Measurements from ENCODE around the gene ECHDC3. TPM values are rescaled to one million over a fixed set of nuclear protein-coding genes. Genes with fewer than 3 reads are reported as not detected.

The ECHDC3 gene
- total RNA-seq, 4 donors from 2014 or later, result 138 to 577 (median 292) TPM

GRCh38 chr10:11757821-11758463 lies 15.8 kb downstream of the ECHDC3 start:
- TF ChIP-seq CTCF (IDR thresholded peaks at IDR 0.05), result peak in 1 of 3 donors; percentile 69
- DNase-seq (ENCODE audit: low spot score), result peak; percentile 84
- peak; percentile 91 for ATAC-seq (ENCODE audit: low FRiP score)

GRCh38 chr10:11758527-11759236 lies 16.5 kb downstream of the ECHDC3 start:
- no peak for ATAC-seq (ENCODE audit: low FRiP score)
- TF ChIP-seq CTCF (IDR thresholded peaks at IDR 0.05), result no peak
- DNase-seq (ENCODE audit: low spot score), result no peak

- DNase-seq (ENCODE audit: low spot score), result no peak
- no peak for TF ChIP-seq CTCF (IDR thresholded peaks at IDR 0.05)
- ATAC-seq (ENCODE audit: low FRiP score), result no peak
These were observed 17.2 kb downstream of the ECHDC3 start for GRCh38 chr10:11759347-11759746.

GRCh38 chr10:11760151-11760550 lies 18.0 kb downstream of the ECHDC3 start:
- TF ChIP-seq CTCF (IDR thresholded peaks at IDR 0.05), result no peak
- no peak for ATAC-seq (ENCODE audit: low FRiP score)
- DNase-seq (ENCODE audit: low spot score), result no peak

- no peak for TF ChIP-seq CTCF (IDR thresholded peaks at IDR 0.05)
- DNase-seq (ENCODE audit: low spot score), result no peak
- ATAC-seq (ENCODE audit: low FRiP score), result no peak
These were observed 18.7 kb downstream of the ECHDC3 start for GRCh38 chr10:11760861-11761260.

- DNase-seq (ENCODE audit: low spot score) (no peak), ATAC-seq (ENCODE audit: low FRiP score) (no peak)
- no peak for TF ChIP-seq CTCF (IDR thresholded peaks at IDR 0.05)
These were observed 19.2 kb downstream of the ECHDC3 start for GRCh38 chr10:11761431-11761830.
